HG03196 (cell line): ENCODE data around the gene CDK15.

ENCODE experiments used
- ATAC-seq: cut with Tn5 transposase; IDR thresholded peaks from one replicate; pipeline ENCODE4 v1.9.1; 2021; ENCODE audit not compliant: unreplicated experiment

CDK15 gene

GRCh38 chr2:201862843-201863242 lies 56.5 kb downstream of the CDK15 start:
- ATAC-seq = no peak

DNA sequence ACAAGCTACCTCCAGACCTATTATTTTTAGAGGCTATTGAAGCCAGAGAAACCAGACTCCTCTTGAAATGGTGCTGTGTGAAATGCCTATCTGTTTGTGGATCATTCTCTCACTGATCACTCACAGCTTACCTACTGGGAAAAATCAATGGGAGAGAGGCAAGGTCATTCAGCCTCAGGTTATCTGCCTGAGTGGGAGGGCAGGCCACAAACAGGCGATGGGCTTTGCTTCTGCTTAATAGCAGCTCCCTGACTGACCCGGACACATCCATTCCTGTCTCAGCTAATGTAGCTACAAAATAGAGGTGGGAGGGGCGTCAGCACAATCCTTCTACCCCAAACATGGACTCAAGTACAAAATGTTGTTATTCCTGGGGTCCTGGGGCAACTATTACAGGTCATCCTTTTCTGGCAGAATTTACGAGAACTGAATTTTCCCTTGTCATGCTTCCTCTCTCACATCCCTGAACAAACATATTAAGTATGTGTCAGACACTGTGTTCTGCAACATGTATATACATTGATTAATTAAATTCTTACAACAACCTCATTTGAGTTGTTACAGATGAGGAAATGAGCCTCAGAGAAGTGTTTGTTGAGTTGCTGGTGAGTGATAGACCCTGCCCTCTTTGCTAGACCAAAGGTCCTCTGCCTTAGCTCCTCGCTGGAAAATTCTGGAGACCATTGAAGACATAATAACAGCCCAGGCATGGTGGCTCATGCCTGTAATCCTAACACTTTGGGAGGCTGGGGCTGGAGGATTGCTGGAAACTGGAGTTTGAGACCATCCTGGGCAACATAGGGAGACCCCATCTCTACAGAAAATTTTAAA lies 60.5 kb downstream of the CDK15 start:
- ATAC-seq = no peak

GRCh38 chr2:201871471-201871870 lies 65.1 kb downstream of the CDK15 start:
- ATAC-seq = no peak

DNA sequence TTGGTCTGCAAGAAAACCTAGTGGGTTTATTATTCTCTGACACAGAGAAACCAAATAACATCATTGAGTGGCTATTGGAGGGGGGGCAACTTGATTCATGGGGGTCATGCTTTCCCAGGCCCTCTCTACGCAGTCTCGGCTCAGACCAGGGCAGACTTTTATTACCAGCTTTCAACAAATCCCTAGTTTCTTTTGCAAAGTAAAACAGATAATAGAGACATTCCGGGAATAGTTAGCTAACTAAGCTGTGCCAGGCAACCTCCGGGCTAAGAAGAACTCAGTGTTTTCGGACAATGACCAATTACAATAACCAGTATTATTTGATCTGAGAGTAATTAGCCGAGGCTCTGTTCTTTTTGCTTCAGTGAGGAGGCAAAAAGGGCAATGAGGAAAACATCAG lies 66.3 kb downstream of the CDK15 start:
- ATAC-seq = no peak

DNA sequence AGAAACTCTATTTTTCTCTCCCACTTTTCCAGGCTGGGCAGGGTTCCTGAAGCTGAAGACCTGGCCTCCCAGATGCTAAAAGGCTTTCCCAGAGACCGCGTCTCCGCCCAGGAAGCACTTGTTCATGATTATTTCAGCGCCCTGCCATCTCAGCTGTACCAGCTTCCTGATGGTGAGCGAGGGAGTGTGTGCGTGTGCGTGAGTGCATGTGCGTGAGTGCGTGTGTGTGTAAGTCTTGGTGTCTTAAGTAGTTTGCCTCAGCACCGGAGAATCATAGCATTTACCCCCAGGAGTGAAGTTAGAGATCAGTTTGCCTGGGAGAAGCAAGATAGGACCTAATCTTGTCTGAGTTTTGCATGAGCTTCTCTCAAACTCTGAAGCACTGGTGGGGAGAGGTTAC lies 73.7 kb downstream of the CDK15 start:
- no peak for ATAC-seq

- peak; percentile 10 for ATAC-seq
Measured at GRCh38 chr2:201880579-201880978, 74.2 kb downstream of the CDK15 start.

GRCh38 chr2:201880993-201881611 lies 74.8 kb downstream of the CDK15 start:
- ATAC-seq = peak; percentile 41

GRCh38 chr2:201881741-201882140 lies 75.4 kb downstream of the CDK15 start:
- no peak for ATAC-seq

DNA sequence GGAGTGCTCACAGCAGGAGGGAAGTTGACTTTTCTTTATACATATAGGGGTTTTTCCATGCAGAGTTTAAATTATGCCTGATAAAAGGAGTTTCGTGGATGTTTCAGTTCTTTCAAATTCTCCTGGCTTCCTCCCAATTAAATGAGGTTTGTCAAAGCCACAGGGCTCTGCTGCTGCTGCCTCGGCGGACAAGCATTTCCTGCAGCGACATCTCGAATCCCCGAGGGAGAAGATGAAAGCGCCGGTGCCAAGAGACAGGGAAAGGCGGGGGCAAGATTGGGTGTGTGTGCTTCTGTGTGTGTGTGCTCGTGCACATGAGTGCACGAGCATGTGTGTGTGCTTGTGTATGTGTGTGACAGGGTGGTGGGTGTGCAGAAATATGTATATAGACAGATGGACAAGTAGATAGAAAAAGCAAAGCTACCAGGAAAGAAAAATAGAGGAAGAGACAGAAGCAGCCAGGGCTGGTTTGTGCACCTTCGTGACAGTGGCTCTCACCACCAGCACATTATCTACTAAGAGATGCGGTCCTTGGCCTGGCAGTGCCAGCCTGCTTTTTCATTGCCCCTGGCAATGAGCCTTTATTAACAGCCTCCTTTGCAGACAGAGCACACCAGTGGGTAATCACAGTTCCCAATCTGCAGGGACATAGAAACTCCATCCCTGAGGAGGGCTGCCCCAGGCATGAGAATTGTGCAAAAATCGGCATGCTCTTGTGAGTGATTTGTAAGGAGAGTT lies 76.2 kb downstream of the CDK15 start:
- ATAC-seq = no peak

DNA sequence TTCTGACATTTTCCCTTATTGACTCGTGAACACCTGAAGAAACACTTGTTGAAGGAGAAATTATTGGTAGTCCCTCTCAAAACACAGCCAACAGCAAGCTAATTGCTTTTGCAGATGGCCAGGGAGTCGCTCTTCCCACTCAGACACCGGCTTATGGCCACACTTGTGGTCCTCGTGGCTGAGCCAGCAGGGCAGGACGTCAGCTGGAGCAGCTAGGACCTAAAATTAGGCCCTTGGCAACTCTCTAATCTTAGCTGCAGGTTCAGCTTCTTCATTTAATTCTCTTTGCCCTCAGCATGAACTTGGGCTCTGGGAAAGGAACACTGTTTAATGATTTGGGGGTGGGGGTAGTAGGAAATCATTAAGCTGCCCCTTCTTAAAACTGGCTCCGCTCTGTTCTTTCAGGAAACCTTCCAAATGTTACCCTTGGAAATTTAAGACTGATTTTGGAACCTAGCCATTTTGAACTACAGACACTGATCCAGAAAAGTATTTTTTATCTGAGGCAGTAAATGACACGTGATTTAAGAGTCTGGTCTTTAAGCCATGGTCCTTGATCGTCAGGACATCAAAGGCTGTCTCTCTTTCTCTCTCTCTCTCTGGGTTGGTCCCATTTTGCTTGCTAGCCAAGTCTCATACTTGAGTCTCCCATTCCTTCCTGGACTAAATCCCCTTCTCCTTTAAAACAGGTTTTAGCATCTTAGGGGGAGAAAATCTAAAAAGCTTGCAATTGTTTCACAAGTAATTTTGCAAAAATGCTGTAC lies 77.5 kb downstream of the CDK15 start:
- ATAC-seq = no peak

- no peak for ATAC-seq
Measured at GRCh38 chr2:201886504-201886903, 80.2 kb downstream of the CDK15 start.

- no peak for ATAC-seq
Measured at GRCh38 chr2:201887773-201888425, 81.6 kb downstream of the CDK15 start.

GRCh38 chr2:201888426-201888800 lies 82.1 kb downstream of the CDK15 start:
- no peak for ATAC-seq

DNA sequence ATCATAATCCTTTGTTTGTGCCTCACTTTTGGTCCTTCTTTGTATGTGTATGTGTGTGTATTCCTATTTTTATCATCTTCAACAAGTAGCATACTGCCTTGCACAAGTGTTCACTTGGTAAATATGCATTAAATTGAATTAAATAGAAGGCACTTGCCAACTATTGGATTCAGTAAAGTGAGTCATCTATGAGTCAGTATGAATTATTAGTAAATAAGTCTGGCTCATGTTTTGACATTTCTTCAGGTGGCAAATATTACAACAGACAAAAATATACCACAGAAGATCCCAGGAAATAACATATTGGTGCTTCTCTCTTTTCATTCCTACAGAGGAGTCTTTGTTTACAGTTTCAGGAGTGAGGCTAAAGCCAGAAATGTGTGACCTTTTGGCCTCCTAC lies 84.1 kb downstream of the CDK15 start:
- ATAC-seq = no peak

- ATAC-seq = no peak
Measured at GRCh38 chr2:201891676-201892075, 85.3 kb downstream of the CDK15 start.

GRCh38 chr2:201892516-201892915 lies 86.2 kb downstream of the CDK15 start:
- no peak for ATAC-seq

DNA sequence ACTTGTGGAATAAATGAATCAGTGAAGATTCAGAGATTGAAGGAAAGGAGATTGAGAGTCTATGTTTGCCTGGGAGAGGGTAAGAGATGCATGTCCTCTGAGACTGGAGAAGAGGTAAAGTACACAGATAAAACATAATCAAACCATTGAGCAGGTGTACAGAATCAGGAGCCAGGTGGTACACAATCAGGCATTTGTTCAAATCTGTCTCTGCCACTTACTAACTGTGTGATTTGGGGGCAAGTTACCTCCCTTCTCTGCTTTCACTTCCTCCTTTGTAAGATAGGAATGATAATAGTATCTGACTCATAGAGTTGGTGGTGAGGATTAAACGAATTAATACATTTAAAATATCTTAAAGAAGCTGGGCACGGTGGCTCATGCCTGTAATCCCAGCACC lies 94.0 kb downstream of the CDK15 start:
- peak; percentile 63 for ATAC-seq

- ATAC-seq = no peak
Measured at GRCh38 chr2:201901786-201902185, 95.4 kb downstream of the CDK15 start.

DNA sequence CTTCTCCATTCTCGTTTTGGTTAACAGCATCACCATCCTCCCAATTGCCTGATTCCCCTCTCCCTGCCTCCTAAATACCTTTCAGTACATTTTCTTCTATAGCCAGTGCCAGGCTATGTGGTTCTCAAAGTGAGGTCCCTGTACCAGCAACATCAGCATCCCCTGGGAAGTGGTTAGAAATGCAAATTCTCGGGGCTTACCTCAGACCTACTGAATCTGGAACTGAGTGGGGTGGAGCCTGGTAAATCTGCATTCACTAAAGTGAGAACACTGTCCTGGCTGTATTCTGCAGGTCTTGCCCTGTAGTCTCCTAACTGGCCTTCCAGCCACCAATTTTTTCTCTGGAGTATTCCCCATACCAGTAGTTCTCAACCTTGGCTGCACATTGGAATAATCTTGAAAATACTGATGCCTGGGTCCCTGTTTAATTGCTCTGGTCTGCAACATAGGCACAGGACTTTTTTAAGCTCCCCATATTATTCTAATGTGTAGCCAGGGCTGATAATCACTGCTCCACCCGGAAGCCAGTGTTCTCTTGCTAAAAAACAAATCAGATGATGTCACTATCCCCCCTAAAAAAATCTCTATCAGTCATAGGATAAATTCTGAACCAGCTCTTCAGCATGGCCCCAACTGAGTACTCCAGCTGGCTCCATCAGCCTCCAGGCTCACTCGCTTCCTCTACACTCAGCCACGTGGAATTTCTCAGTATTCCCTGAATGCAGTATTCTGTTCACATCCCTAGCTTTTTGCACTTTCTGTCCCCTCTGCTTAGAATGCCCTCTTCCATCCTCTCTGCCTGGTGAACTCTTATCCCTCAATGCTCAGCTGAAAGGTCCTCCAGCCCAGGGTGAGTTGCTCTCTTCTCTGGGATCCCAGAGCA lies 98.4 kb downstream of the CDK15 start:
- ATAC-seq = peak; percentile 90
